B cell (primary cell): ENCODE measurements around the gene ITPKB. TPM values are rescaled to one million over a fixed set of nuclear protein-coding genes. Genes with fewer than 3 reads are reported as not detected.

Source experiments
- ATAC-seq: fragments of 200-7000 bp; cut with Tn5 transposase; one replicate; pipeline ENCODE4 v1.10.0; 2021; ENCODE audit warnings: low read depth, mild to moderate bottlenecking, moderate number of reproducible peaks, moderate library complexity
- CTCF ChIA-PET: fragments of 350-600 bp; sonication (Branson Sonifier 250); formaldehyde crosslinking; loops from one replicate; lab custom pipeline; 2021; ENCODE audit warnings: antibody characterized with exemption, inconsistent platforms; lab: Charles Lee
- POLR2A ChIA-PET: fragments of 350-600 bp; sonication (Branson Sonifier 250); formaldehyde crosslinking; loops from one replicate; lab custom pipeline; 2021; ENCODE audit warnings: antibody characterized with exemption; lab: Charles Lee
- DNase-seq: peaks from one replicate; pipeline ENCODE4 v3.0.0; 2013
- H2AFZ ChIP-seq: 2 replicates; pipeline ENCODE4 v1.6.1; 2012; ENCODE audit warnings: mild to moderate bottlenecking, low read depth, low read length; ENCODE audit not compliant: insufficient read depth, poor library complexity, severe bottlenecking
- H3K27ac ChIP-seq, 2 donors: 1 replicate in 1 of 2; 2 replicates in 1 of 2; pipeline ENCODE4 v1.5.1; 2012 to 2013; ENCODE audit warnings: low read length in 2 of 2, mild to moderate bottlenecking in 2 of 2, moderate library complexity in 1 of 2
- H3K27me3 ChIP-seq, 4 experiments: fragments of 200-600 bp in 1 of 4; sonication (generic) in 1 of 4; replicated peaks in 1 of 4; 1 replicate in 2 of 4; 2 replicates in 2 of 4; pipeline versions ENCODE4 v1.6.1 to v1.7.0; 2013 to 2016; ENCODE audit warnings: low read length in 3 of 4, mild to moderate bottlenecking in 2 of 4, mixed read lengths in 1 of 4, moderate library complexity in 1 of 4; ENCODE audit not compliant: insufficient read depth in 4 of 4, control insufficient read depth in 3 of 4; ENCODE audit errors: control extremely low read depth in 1 of 4
- H3K36me3 ChIP-seq, 2 experiments: replicated peaks in 1 of 2; 1 replicate in 1 of 2; 2 replicates in 1 of 2; pipeline versions ENCODE4 v1.6.1 to v1.7.1; 2013; ENCODE audit warnings: low read length in 1 of 2; ENCODE audit not compliant: insufficient read depth in 2 of 2, control insufficient read depth in 1 of 2; ENCODE audit errors: control extremely low read depth in 1 of 2, extremely low read depth in 1 of 2
- H3K4me1 ChIP-seq, 2 donors: fragments of 200-600 bp in 1 of 2; sonication (generic) in 1 of 2; 1 replicate in 1 of 2; 2 replicates in 1 of 2; pipeline versions ENCODE4 v1.5.1 to v1.6.1; 2013 to 2017; ENCODE audit warnings: low read length in 2 of 2; ENCODE audit not compliant: control insufficient read depth in 2 of 2, insufficient read depth in 2 of 2
- H3K4me2 ChIP-seq: replicated peaks from 2 replicates; pipeline ENCODE3; 2012; ENCODE audit warnings: mild to moderate bottlenecking, low read depth, low read length; ENCODE audit not compliant: poor library complexity, severe bottlenecking
- H3K4me3 ChIP-seq, 5 experiments: fragments of 200-600 bp in 1 of 5; sonication (generic) in 1 of 5; 1 replicate in 3 of 5; 2 replicates in 2 of 5; pipeline versions ENCODE4 v1.5.1 to v1.7.0; 2011 to 2016; ENCODE audit warnings: low read length in 4 of 5, mild to moderate bottlenecking in 4 of 5, low read depth in 2 of 5, control low read depth in 1 of 5, moderate library complexity in 1 of 5; ENCODE audit not compliant: insufficient read depth in 1 of 5; ENCODE audit errors: control extremely low read depth in 1 of 5, extremely low read depth in 1 of 5
- H3K79me2 ChIP-seq: fragments of 200-600 bp; sonication (generic); one replicate; pipeline ENCODE4 v1.6.0; 2016; ENCODE audit warnings: low read length; ENCODE audit not compliant: control insufficient read depth, insufficient read depth
- H3K9ac ChIP-seq: fragments of 200-600 bp; sonication (generic); 2 replicates; pipeline ENCODE4 v1.6.1; 2017; ENCODE audit warnings: mild to moderate bottlenecking, low read length, moderate library complexity
- H3K9me3 ChIP-seq, 3 donors: one replicate each; pipeline versions ENCODE4 v1.6.1 to v1.7.1; 2013; ENCODE audit warnings: low read length in 2 of 3; ENCODE audit not compliant: control insufficient read depth in 2 of 3, insufficient read depth in 1 of 3; ENCODE audit errors: control extremely low read depth in 1 of 3
- H4K20me1 ChIP-seq: 2 replicates; pipeline ENCODE4 v1.6.0; 2012; ENCODE audit warnings: mild to moderate bottlenecking, low read length; ENCODE audit not compliant: insufficient read depth, control insufficient read depth, poor library complexity, severe bottlenecking
- H3K27ac Mint-ChIP-seq: one replicate; pipeline ENCODE4 v1.8.0; 2021; ENCODE audit warnings: mixed read lengths
- H3K27me3 Mint-ChIP-seq: one replicate; pipeline ENCODE4 v1.8.0; 2021; ENCODE audit warnings: mixed read lengths
- H3K4me1 Mint-ChIP-seq: one replicate; pipeline ENCODE4 v1.8.0; 2021; ENCODE audit warnings: mixed read lengths
- H3K4me3 Mint-ChIP-seq: one replicate; pipeline ENCODE4 v1.8.0; 2021; ENCODE audit warnings: mixed read lengths
- H3K9me3 Mint-ChIP-seq: one replicate; pipeline ENCODE4 v1.8.0; 2022; ENCODE audit warnings: mixed read lengths; ENCODE audit not compliant: insufficient read depth
- EZH2 ChIP-seq: IDR thresholded peaks from 2 replicates; pipeline ENCODE4 v1.6.1; 2012; ENCODE audit warnings: borderline replicate concordance, low read depth, mild to moderate bottlenecking, moderate library complexity, low read length; ENCODE audit not compliant: insufficient read depth, poor library complexity, severe bottlenecking
- WGBS: methylation state at CpG from one replicate; pipeline ENCODE4 v1.1.5; 2013; ENCODE audit warnings: missing lambda C conversion rate; ENCODE audit not compliant: insufficient coverage; 5-methylcytosine and 5-hydroxymethylcytosine counted together
- intact Hi-C: fragments of 100-400 bp; cut with micrococcal nuclease; formaldehyde crosslinking; loops from one replicate; pipeline ENCODE4 v1.10.0; 2022
- polyA plus RNA-seq: library from polyadenylated mRNA; depleted of rRNA; stranded (reverse); fragments of >200 nt; gene quantifications from 2 replicates; pipeline ENCODE4 v1.2.3, GENCODE V29; 2012
- total RNA-seq, 2 donors: library from RNA; stranded (reverse); fragments of 120-200 nt in 1 of 2; gene quantifications; 1 replicate in 1 of 2; 2 replicates in 1 of 2; pipeline versions ENCODE4 v1.2.3 to v1.2.4, GENCODE V29; 2013 to 2022
- TF ChIP-seq, protein P1 (sequence below): fragments of 200-600 bp; IDR thresholded peaks from one replicate; pipeline ENCODE4 v1.8.0; 2022; ENCODE audit warnings: antibody characterized with exemption, mild to moderate bottlenecking

ITPKB gene
- total and polyA plus RNA-seq, 2 donors (not counting 1 experiment from before 2014, with no cell fraction given): 21.8 to 93.5 TPM

DNA sequence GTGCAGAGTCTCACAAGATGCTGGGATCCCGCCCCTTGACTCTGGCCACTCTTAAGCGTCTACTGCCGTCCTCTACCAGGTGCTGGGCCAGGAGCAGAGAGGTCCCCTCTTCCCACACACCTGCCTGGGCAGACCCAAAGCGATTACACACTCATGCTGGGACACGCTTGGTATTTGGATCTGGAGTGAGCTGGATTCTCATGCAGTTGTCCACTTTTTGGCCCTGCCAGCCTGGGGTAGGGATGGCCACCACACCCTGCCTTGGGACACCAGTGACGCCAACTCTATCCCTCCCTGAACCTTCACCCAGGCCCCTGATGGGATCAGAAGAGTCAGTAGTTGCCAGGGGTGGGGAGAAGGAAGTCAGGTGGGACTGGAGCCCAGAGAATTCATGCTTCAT is 28.6 kb downstream of the ITPKB start:
- Histone ChIP-seq H3K79me2 (peaks cover 99% of the 10 kb centered on the region), H4K20me1 (peaks cover 6% of the 10 kb centered on the region), H3K9me3 (peaks cover 0 to 4% (median 1%) of the 10 kb centered on the region in 3 donors), H2AFZ (no peak overlapping the region), H3K4me3 (no peak overlapping the region), H3K9ac (no peak overlapping the region), H3K27ac (peak overlapping the region; percentile 39 to 84), H3K27me3 (no peaks in the 10 kb centered on the region), H3K36me3 (peaks cover 5 to 33% of the 10 kb centered on the region in 2 experiments), H3K4me2 (peak overlapping the region; percentile 87), H3K4me1 (peaks cover 51 to 67% of the 10 kb centered on the region in 2 donors)
- ATAC-seq: no peak
- no peaks in the 10 kb centered on the region for H3K27me3 Mint-ChIP-seq
- POLR2A ChIA-PET: interaction anchor here (1.2 kb wide), 1 partner anchor 21 kb away, joined by 6 read pairs; no protein-coding TSS in a partner anchor
- no peak overlapping the region for H3K4me3 Mint-ChIP-seq
- TF ChIP-seq, protein P1, sequence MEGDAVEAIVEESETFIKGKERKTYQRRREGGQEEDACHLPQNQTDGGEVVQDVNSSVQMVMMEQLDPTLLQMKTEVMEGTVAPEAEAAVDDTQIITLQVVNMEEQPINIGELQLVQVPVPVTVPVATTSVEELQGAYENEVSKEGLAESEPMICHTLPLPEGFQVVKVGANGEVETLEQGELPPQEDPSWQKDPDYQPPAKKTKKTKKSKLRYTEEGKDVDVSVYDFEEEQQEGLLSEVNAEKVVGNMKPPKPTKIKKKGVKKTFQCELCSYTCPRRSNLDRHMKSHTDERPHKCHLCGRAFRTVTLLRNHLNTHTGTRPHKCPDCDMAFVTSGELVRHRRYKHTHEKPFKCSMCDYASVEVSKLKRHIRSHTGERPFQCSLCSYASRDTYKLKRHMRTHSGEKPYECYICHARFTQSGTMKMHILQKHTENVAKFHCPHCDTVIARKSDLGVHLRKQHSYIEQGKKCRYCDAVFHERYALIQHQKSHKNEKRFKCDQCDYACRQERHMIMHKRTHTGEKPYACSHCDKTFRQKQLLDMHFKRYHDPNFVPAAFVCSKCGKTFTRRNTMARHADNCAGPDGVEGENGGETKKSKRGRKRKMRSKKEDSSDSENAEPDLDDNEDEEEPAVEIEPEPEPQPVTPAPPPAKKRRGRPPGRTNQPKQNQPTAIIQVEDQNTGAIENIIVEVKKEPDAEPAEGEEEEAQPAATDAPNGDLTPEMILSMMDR: no peak
- TF ChIP-seq EZH2: no peak
- DNase-seq: no peak
- H3K27ac Mint-ChIP-seq: peak overlapping the region; percentile 77
- 100% methylated on average over 1 of the region's 6 CpGs for WGBS
- CTCF ChIA-PET: interaction anchor here (0.9 to 3.0 kb wide), 8 partner anchors 10 to 77 kb away, joined by 3 to 11 read pairs (median 8); no protein-coding TSS in a partner anchor
- H3K4me1 Mint-ChIP-seq: peaks cover 70% of the 10 kb centered on the region
- H3K9me3 Mint-ChIP-seq: peaks cover 4% of the 10 kb centered on the region
- intact Hi-C loops: no loop called here

DNA sequence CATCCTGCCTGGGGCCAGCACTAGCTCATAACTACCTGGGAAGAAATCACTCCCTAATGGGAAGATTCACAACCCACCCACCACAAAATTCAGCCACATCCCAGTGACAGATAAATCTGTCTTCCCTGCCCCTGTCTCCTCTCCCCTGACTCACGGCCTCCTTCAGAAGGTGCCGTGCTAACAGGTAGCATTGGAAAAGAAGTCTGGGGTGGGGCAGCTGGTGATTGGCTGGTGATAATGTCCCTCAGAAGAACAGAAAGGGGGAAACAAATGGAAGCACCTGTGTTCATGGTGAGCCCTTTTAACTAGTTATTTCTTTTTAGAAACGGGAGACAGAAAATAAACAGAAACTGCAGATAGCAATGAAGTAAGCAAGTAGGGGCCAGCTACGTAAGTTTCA is 29.1 kb downstream of the ITPKB start:
- WGBS: 54% methylated on average over 3 of the region's 4 CpGs
- Histone ChIP-seq H3K27ac (peak overlapping the region in 1 of 2 donors; percentile 84), H3K4me1 (peaks cover 51 to 67% of the 10 kb centered on the region in 2 donors), H3K4me2 (peak overlapping the region; percentile 87), H3K36me3 (peaks cover 5 to 34% of the 10 kb centered on the region in 2 experiments), H3K9me3 (peaks cover 0 to 4% (median 1%) of the 10 kb centered on the region in 3 donors), H4K20me1 (peaks cover 6% of the 10 kb centered on the region), H3K9ac (no peak overlapping the region), H2AFZ (no peak overlapping the region), H3K79me2 (peaks cover 99% of the 10 kb centered on the region), H3K27me3 (no peaks in the 10 kb centered on the region), H3K4me3 (no peak overlapping the region)
- POLR2A ChIA-PET: no interaction called here
- peak overlapping the region; percentile 77 for H3K27ac Mint-ChIP-seq
- H3K9me3 Mint-ChIP-seq: peaks cover 4% of the 10 kb centered on the region
- ATAC-seq (no peak), DNase-seq (no peak)
- H3K4me3 Mint-ChIP-seq: peak overlapping the region; percentile 33
- intact Hi-C loops: no loop called here
- CTCF ChIA-PET: interaction anchor here (1.1 to 3.0 kb wide), 7 partner anchors 9 to 76 kb away, joined by 3 to 11 read pairs (median 8); no protein-coding TSS in a partner anchor
- no peaks in the 10 kb centered on the region for H3K27me3 Mint-ChIP-seq
- H3K4me1 Mint-ChIP-seq: peaks cover 67% of the 10 kb centered on the region
- TF ChIP-seq, protein P1: no peak
- TF ChIP-seq EZH2: no peak
